Activated CD8-positive, alpha-beta memory T cell treated with anti-CD3 and anti-CD28 coated beads, Interleukin-2, amount 50 U/mL, for 24 hours (primary cell): ENCODE data around the gene DCANP1.
"Not testable (repeated sequence)": the region's sequence is repeated elsewhere in the genome, so short reads cannot be mapped to it uniquely, and the experiment has no call there.

Experiments used
- DNase-seq: peaks from one replicate; pipeline ENCODE4 v3.0.0-alpha.2; 2020; ENCODE audit errors: extremely low read depth

DCANP1 gene, protein sequence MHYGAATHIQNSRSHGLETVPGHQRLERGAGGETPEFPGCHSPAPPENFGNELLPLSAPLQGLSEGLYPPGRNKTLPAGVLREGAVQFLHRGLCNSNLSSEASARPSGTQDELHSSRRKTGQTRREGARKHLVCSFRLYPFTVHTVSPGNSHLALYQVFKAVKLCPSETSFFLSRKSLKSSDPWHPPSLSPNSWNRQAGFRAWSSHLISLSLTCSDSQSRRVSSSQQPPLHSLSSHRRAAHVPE

DNA sequence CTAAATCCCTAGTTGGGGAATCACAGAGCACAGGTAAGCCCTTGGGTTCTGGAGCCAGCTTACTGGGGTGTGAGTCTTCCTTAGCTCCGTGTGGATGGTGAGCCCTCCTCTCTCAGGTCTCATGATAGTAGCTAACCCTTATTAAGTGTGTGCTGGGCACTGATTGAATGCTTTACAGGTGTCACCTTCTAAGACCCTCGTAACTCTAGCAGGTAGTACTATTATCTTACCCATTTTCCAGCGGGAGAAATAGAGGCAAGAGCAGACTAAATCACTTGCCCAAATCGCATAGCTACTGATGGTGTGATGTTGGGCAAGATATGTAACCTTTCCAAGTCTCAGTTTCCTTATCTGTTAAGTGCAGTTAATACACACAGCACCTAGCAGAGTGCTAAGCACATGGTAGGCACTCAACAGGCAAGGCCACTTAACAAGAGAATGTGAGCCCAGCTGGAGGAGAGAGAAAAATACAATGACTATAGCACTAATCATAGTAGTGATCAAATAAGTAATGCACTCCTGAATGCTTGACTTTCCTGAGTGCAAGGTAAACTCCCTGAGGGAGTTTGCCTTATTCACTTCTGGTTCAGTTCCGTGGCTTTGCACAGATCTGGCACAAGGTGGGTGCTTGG lies at the start of gene DCANP1:
Gene DCANP1 (minus strand): TSS at position 51 of the 632 bp plus-strand sequence. CDS start 240 bp downstream, outside the sequence.
- DNase-seq: no peak

DNA sequence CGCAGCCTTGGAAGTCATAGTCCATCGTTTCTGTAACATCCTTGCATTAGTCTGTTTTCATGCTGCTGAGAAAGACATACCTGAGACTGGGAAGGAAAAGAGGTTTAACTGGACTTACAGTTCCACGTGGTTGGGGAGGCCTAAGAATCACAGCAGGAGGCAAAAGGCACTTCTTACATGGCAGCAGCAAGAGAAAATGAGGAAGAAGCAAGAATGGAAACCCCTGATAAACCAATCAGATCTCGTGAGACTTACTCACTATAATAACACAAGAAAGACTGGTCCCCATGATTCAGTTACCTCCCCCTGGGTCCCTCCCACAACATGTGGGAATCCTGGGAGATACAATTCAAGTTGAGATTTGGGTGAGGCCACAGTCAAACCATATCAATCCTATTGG lies 48.4 kb upstream of the DCANP1 start:
- not testable (repeated sequence) for DNase-seq

DNA sequence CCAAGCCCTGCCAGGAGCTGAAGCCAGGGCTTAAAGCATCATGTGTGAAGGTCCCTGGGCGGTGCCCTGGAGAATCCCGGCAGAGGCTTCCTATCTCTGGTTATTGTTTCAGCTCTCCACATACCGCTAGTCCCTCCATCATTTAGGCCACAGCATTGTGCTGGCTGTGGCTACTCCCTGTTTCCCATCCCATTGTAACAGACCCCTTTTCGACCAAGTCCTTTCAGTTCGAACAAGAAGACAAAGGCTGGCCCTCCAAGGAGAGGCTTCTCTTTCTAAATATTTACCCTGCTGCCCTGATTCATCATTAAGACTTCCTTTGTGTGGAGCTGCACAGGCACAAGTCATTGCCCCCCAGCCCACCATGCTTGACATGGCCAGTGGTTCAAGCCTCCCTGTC lies 47.0 kb upstream of the DCANP1 start:
- no peak for DNase-seq

DNA sequence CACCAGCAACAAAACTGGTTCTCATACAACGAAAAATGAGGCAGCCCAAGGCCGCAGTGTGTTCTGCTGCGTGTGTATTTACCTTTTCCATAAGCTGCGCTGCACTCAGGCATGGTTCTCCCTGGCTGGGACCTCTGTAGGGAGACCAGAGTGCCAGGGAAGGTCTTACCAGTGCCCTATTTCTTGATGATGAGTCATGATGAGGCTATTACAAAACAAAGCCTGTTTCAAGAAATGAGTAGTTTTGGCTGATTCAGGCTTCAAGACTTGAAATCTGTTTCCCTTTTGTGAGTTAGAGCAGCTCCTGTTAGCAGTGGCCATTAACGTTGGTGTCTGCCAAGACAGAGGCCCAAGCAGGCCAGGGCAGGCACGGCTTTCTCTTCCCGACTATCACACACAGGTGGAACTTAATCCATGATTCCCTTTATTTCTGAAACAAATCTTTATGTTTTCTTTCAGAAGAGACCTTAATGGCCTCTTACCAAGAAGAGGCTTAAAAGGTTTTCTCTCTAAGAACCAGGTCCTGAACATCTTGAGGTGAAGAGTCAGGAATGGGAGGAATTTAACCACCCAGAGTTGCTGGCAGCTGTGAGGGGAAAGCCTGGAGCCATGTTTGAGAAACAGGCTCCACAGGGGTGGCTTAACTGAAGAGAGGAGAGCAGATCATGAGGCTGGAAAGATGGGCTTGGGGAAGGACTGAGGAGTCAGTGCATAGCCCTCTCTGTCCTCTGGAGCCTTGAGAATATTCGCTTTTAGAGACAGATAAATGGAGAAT lies 46.4 kb upstream of the DCANP1 start:
- no peak for DNase-seq

DNA sequence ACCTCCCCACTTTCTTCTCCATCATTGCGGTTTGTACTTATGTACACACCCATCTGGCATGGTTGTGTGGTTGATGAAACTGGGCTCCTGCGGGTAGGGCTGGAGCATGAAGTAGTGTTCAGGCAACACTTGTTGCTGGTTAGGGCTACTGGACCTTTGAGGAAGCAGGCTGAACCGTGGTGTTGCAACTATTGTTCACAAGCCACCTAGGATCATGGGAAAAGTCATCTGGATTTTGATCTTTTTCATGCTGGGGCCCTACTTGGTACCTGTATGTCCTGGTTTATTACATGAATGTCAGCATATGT lies 45.1 kb upstream of the DCANP1 start:
- no peak for DNase-seq

DNA sequence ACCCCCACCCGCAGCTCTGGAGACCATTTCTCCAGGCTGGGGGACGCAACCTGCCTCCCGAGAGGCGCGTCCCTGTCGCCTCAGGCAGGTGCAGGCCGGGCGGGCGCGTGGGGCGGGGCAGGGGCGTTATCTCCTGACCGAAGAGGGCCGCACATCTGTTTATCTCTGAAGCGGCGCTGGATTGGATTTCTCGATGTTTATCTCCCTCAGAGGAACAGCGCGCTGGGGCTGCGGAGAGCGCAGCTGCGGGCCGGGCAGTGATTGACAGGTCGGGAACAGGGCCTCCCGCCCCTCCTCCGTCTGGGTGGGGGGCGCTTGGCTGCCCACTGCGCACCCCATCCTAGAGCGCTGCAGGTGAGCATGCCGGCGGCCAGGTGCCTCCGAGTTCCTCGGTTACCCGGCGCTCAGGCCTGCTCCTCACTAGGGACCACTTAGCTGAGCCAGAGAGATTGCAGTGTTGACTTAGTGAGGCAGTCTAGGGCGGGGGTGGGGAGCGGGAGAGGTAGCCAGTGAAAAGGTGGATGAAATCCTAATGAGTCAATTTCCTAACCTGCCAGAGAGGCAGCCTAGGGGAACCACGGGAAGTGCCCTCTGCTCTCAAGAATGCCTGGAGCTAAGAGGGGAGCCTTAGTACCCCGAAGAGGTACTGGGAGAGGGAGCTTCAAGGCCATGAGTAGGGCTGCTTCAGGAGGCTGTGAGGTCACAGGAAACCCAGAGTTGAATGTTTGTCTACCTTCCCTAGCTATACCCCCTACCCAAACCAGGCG lies 44.6 kb upstream of the DCANP1 start:
- no peak for DNase-seq

DNA sequence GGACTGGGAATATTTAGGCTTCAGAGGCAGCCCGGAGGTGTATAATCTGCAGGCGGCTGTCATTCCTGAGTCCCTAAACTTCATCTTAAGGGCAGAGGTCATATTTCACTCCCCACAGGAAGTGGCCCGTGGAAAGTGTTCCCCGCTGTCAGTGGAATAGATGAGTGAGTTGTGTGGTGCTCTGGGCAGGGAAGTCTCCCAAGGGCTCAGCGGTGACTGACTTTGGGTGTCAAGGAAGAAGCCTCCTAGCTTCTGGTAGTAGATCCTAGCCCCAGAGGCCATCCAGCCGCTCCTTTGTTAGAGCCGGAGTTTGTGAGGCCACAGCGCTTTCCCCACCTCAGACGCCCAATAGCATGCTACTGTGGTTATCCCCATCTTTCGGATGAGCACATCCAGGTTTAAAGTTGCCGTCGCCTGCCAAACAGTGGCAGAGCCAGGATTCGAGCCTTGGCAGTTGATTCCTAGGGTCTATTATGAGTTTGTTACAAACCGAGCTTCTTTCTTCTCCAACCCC lies 43.9 kb upstream of the DCANP1 start:
- DNase-seq: no peak

DNA sequence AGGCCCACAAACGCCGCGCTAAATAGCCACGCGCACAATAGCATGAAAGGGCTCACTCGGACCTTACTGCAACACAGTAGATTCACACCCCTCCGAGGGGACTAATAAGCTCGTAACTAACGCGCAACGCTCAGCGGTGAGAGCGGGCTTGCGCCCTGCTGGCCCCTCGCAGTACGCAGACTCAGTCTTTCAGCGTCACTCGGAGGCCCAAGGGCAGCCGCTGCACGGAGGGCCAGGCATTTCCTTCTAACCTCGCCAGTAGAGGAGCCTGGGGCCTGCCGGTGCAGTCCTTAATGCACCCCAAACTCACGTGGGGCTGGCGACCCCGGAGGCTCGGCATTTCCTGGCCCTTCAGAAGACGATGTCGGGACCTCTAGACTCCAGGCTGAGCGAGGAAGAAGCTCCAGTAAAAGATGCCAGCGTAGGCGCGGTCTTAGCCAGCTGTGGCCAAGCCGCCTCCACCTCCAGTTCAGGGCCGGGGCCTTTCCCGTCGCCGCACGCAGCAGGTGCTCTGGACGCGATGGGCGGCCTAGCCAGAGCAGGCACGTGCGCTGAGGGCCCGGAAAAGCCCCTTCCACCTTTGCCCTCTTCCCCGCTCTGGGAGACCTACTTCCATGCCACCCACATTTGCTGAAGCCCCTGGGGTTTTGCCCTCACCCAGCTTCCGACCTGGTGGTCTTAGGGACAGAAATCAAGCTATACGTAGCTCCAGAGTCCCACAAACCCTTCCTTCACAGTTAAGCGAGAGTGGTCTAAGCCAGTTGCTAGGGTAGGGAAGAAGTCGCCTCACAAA lies 43.3 kb upstream of the DCANP1 start:
- no peak for DNase-seq

DNA sequence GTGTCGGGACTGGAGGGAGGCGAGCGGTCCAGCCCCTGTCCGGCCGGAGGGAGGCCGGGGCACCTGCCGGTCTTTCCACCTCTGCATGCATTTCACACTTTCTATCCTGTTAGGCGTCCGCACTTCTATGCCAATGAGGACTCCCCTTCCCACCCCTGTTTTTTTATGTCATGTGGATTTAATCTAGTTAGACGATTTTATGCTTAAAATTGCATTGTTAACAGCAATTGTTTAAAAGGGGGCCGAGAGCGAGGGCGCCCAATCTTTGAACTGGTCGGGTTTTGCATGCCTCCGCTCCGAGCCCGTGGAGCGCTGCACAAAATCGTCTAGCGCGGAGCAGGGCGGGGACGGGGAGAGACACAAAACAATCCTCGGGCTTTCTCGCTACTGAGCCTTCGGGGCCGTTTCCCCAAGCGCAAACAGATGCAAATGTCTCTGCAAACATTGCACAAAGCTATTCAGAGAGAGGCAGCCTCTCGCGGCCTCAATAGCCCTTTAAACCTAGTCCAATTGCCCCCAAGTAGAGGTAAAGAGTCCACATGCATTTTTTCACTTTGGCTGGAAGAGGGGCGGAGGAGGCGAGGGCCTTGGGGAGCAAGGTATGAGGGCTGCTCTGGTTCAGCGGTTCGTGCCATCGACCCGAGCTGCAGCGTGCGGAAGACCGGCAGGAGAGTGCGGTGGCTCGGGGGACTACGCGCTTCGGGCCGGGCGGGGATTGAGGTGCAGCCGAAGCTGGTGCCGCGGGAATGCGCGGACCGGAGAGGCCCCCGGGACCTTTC lies 42.5 kb upstream of the DCANP1 start:
- DNase-seq: no peak

DNA sequence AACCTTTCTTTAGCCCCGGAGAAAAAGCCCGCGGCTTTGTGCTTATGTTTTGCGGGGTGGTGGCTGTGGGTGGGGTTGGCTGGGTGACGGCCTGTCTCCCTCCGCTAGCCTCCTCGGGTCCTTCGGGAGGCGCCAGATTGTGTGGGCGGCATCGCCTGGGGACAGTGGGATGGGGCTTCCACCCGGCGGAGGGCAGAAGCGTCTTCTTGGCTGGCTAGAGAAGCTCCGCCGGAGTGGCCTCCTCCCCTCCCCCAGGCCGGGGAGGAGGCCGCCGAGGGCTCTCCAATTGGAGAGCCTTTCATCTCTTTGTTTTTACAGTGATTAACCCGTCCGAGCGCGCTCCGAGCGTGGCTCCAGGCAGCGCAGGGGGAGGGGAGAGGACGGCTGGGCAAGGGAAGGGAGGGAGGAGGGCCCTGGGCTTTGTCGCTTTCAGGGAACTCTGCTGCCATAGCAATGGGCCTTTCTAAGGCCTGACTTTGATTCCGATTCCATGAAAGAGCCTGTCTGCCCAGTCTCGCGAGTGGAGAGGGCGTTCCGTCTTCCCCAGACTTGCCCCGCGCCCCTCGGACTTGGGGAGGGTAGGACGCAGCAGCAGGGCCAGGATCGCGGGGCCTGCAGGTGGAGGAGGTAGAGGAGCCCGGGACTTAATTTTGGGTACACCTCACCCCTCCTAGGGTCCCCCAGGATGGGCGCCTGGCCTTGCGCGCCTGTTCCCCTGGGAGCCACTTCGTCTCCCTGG lies 41.7 kb upstream of the DCANP1 start:
- DNase-seq: no peak

DNA sequence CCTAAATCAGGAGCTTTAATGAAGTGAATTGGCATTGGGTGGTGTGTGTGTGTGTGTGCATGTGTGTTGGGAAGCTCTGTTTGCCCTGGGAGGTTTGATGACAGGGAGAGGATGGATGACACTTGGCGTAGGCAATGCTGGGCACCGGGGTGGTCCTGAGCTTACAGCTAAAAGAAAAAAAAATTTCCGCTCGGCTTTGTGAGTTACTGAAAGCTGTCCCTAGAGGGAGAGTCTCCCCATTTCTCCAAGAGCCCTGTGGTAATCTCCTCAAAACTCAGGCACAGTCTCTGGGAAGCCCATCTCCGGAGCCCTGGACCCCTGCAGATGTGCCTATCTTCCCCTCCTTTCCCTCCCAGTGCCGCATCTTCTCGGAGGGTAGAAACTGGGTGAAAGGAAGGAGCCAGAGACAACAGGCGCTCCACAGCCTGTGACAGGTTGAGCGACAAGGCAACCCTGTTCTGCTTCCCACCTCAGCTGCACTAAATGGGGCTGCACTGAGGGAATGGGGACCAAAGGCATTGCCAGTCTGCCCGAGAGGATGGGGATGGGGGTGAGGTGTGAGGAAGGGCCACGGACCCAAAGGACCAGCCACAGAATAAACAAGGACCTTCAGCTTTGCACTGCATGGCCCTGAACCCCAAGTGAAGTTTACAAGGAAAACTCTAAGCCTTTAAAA lies 40.8 kb upstream of the DCANP1 start:
- no peak for DNase-seq

DNA sequence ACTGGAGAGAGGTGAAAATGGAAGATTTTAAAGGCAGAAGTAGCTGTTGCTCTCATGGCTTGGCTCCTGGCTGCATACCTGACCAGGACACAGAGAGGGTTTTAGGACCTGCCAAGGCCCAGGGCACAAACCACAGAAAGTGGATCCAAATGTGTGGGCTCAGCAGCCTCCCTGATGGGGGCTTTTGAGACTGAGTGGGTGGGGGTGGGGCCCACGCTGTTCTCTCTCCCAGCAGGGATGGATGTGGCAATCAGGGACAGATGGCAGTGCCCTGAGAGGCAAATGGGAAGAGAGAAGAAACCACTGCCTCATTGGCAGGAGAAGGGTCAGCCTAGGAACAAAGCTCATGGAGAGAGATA lies 39.9 kb upstream of the DCANP1 start:
- DNase-seq: no peak

DNA sequence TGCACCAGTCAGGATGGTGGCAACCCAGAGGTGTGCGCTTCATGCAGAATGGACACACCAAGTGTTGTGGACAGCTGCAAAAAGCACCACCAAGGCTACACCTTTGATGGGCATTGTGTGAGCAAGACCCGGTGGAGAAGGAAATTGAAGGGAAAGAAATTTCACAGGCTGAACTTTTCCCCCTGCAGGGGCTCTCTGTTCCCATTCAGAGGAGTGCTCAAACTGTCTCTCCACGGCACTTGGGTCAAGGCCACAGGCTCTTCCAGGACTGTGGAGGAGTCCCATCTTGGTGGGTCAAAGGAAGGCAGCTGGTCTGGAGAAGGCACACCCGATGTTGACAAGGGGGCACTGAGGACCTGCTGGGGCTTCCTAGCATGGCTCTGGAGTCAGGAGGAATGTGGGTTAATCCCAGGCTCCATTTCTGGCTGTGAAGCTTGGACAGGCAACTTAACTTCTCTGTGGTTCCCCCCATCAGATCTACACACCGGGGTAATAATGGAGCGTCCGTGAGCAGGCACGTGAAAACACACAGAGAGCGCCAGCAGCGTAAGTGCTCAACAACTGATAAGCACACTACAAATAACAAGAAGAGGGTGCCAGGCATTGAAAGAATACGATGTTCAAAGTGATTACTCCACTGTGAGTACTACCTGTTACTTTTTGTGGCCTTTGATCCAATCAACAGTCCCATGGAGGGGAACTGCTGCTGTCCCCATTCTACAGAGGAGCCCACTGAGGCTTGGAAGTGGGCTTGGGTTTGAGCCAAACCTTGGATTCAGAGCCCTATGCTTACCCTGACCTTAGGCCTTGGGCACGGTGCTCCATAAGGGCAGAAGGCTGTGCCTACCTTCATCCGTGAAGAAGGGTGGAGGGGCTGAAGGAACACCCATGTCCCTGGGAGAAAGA lies 39.2 kb upstream of the DCANP1 start:
- DNase-seq: no peak

DNA sequence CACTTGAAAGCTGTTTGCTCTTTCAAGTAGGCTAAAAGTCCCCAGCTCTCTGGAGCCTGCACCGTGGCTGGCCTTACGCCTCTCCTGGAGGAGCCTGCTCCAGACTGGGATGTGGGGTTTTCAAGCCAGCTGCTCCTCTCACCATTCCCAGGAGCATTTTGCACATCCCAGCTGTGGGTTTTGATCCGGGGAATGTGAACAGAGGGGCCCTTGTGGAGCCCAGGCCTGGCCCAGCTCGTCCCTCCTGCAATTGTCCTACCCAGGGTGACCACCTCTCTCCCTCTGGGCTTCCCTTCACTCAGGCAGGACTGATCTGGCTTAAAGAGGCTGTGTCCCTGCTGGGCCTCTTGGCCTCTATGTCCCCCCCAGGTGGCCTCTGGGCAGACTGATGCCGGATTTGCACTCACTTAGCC lies 37.5 kb upstream of the DCANP1 start:
- no peak for DNase-seq

DNA sequence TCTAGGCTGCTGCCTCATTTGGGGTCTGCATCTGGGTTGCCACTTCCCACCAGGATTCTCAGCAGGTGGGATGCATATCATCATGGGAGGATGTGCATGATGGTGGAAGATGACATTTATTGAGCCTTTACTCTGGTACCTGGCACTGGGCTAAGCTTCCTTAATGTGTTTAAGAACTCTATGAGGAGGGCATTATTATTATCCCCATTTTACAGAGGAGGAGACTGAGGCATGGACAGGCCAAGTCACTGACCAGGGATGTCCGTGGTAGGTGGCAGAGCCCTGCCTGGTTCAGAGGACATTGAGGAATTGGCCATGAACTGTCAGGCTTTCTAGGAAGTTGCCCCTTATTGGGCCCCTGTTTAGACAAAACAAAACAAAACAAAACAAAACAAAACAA lies 36.1 kb upstream of the DCANP1 start:
- no peak for DNase-seq

DNA sequence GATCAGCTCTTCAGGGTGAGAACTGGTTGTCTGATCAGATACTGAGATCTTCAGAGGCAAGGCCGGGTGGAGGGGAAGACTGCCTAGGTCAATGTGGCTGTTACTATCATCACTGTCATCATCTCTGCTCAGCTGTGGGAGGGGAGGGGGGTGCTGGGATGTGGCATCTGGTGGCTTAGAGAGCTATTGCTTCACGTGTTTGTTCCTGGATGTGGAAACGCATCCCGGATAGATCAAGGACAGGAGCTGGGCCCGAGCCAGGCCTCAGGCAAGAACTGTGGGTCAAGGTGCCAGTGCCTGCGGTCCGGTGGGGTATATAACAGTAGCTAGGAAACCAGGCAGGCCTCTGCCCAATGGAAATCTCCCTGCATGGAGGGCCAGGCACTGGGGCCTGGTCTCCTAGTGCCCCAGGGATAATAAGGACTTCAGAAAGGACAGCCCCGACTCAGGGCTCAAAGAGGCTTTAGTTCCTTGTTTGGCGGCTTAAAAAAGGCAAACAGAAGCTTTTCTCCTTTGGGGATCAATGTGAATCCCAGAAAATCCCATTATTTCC lies 35.3 kb upstream of the DCANP1 start:
- DNase-seq: no peak

DNA sequence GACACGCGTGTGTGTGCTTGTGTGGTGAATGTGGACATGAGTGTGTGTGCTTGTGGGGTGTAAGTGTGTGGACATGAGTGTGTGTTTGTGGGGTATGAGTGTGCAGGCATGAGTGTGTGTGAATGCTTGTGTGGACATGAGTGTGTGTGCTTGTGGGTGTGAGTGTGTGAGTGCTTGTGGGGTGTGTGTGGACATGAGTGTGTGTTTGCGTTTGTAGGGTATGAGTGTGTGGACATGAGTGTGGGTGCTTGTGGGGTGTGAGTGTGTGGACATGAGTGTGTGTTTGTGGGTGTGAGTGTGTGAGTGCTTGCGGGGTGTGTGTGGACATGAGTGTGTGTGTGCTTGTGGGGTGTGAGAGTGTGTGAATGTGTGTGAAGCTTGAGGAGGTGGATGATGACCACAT lies 34.8 kb upstream of the DCANP1 start:
- no peak for DNase-seq

DNA sequence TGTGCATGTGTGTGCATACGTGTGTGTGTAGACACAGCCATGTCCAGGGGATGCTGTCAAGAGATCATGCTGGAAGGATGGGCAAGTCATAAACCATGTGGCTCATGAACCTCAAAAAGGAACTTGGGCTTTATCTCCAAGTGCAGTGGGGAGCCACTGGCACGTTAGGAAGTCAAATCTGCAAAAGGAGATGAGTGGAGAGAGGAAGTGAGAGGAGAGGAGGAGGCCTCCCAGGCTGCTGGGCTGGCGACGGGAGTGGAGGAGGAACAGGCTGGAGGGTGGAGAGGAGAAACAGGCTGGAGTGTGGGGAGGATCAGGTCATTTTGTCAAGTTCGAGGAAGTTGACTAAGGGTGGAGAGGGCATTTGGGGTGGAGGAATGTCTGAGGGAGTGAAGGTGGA lies 34.2 kb upstream of the DCANP1 start:
- DNase-seq: no peak
